HEK293T (cell line): ENCODE measurements around the gene ZNF609.

ENCODE experiments used
- CTBP1 ChIP-seq: fragments of 450-650 bp; IDR thresholded peaks from 2 replicates; pipeline ENCODE4 v1.6.1; 2016; ENCODE audit warnings: borderline replicate concordance
- ELF4 ChIP-seq: fragments of 450-650 bp; IDR thresholded peaks from 2 replicates; pipeline ENCODE4 v1.6.1; 2017; ENCODE audit warnings: antibody characterized with exemption
- FOXA1 ChIP-seq: fragments of 450-650 bp; IDR thresholded peaks from 2 replicates; pipeline ENCODE4 v1.6.1; 2016; ENCODE audit warnings: mild to moderate bottlenecking
- FOXM1 ChIP-seq: fragments of 450-650 bp; IDR thresholded peaks from 2 replicates; pipeline ENCODE4 v1.6.1; 2017; ENCODE audit warnings: mild to moderate bottlenecking, borderline replicate concordance
- NFRKB ChIP-seq: fragments of 450-650 bp; IDR thresholded peaks from 2 replicates; pipeline ENCODE4 v1.6.1; 2016; ENCODE audit warnings: mild to moderate bottlenecking, moderate library complexity

GRCh38 chr15:64507293-64507802 lies 47.0 kb downstream of the ZNF609 start:
- TF ChIP-seq FOXM1 (no peak), ELF4 (no peak), CTBP1 (no peak), FOXA1 (no peak), NFRKB (no peak)
